NCI-H446 (cell line): ENCODE data around the gene HOXD1.

Source experiments
- DNase-seq, 2 experiments: peaks; one replicate each; lab custom pipeline; 2025; lab: John Stamatoyannopoulos, UW

The HOXD1 gene

DNA sequence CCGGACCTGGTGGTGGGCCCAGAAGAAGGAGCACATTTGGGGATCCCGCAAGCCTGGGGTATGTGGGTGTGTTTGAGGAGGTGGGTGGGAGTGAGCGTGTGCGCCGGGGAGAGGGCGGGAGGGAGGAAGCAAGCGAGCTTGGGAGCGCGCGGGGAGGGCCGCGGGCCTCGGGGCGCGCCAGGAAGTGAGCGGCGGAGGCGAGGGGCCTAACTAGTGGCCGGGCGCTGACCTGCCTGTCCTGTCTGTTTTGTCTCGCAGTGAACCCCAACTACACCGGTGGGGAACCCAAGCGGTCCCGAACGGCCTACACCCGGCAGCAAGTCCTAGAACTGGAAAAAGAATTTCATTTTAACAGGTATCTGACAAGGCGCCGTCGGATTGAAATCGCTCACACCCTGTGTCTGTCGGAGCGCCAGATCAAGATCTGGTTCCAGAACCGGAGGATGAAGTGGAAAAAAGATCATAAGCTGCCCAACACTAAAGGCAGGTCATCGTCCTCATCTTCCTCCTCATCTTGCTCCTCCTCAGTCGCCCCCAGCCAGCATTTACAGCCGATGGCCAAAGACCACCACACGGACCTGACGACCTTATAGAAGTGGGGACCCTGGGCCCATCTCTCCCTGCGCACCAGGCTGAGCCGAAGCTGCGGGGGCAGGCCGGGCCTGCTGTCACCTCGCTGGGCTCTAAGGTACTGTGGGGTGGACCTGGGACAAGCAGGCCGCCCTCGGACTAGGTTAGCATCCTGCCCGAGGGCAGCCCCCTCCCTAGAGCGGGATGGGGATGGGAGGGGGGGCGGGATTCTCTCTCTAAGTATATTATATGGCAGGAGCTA is 35.9 kb upstream of the HOXD1 start:
- peak in 1 of 2 experiments; percentile 12 for DNase-seq

DNA sequence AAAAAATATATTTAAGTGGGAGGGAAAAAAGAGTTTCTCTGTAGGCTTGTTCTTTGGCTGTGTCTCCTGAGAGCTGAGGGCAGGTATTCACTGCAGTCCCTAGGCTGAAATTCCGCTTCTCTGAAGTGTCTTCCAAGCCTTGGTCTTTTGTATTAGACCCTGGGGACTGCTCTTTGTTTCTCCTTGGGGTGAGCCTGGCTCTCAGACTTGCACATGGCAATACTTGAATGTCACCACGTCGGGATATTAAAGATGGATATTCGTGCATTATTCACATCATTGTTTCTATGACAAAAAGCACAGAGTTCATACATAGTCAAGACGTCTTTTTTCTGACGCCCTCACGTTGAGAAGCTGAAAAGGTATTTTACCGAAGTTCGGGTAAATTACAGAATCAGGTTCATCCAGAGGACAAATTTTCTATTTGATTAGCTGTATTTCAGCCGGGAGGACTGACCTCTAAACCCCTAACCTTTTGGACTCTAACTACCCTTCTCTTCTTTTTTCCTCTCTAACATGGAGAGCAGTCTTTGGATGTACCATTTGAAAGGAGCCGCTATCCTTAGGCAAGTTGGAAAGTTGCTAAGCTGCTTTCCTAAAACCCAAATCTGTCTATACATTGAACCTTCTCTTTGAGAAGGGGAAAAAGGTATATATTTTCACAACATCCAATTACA is 33.8 kb upstream of the HOXD1 start:
- DNase-seq = no peak

DNA sequence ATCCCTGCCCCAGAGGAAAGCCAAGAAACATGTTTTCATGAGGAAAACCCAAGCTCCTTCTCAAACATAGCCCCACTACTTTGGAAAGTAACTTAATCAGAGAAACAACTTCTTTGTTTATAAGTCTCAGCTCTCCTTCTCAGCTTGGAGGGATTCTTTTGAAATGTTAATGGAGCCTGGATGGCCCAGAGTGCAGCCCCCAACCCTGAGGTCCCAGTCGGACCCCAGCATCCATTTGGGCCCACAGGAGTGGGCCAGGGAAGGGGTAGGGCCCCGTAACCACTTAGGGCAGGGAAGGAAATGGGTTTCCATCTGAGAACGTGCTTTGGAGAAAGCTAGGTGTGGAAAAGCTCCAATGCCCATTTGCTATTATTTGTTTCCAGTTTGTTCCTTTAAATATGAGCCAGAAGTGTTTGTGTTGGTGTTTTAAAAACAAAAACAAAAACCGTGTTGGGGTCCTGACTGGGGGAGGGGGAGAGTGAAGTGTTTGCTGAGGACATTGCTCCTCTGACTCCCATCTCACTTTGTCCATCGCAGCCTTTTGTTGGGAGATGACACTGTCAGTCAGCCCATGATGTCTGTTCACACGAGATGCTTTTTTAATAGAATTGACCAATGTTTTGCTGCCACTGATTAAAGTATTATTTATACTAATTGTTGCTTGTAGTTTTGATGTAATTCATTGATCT is 33.0 kb upstream of the HOXD1 start:
- no peak for DNase-seq

DNA sequence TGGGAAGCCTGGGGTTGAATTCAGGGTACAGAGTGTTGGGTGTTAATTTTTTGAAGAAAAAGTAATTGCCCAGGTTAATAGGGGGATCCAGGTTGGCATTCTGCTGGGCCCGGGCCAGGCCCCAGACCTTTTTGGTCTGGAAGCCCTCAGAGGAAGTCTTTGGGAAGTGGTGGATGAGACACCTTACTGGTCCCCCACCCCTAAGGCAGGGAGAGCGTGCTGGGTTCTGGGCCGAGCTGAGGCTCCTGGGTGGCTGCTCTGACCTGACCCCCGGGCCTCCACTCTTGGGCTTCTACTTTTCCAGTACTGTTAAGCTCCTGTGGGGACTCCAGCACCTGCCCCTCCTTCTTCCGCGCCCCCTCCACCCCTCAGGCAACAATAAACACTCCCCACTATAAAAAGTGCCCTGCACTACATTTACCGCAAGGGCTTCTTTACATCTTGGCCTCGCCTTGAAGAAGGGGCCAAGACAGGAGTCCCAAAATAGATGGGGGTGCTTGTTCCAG is 32.1 kb upstream of the HOXD1 start:
- peak in 1 of 2 experiments; percentile 19 for DNase-seq

DNA sequence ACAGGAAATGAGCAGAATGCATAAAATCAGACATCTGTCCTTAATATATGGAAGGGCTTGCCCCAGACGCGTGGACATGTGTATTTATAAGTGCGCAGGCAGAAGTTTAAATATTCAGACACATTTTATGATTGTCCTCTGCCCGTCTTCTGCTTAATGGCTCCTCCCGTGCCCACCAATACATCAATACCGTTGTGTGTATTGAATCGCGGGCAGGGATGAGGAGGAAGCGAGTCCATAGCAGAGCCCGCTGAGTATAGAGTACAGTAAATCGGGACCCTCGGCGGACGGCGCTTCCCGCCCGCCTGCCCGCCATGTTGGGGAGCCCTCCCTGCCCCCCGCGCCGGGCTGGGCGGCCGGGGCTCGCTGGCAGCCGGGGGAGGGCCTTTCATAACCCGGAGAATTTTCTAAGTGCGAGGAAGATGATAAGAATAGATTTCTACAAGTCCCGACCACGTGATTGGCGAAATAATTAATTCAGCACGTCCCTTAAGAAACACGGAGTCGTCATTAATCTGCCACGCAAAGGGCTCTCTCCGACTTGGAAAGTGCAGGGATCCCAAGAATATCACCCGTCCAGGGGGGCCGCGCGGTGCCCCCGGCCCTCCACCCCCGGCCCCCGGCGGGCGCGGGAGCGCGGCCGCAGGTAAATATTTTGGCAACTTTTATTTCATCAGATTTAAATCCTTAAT is 31.5 kb upstream of the HOXD1 start, which contains the start of gene HOXD3:
TSS of gene HOXD3 (plus strand) at position 501 of the 692 bp plus-strand sequence. CDS start 11,808 bp downstream, outside the sequence.
- peak in 1 of 2 experiments; percentile 25 for DNase-seq

DNA sequence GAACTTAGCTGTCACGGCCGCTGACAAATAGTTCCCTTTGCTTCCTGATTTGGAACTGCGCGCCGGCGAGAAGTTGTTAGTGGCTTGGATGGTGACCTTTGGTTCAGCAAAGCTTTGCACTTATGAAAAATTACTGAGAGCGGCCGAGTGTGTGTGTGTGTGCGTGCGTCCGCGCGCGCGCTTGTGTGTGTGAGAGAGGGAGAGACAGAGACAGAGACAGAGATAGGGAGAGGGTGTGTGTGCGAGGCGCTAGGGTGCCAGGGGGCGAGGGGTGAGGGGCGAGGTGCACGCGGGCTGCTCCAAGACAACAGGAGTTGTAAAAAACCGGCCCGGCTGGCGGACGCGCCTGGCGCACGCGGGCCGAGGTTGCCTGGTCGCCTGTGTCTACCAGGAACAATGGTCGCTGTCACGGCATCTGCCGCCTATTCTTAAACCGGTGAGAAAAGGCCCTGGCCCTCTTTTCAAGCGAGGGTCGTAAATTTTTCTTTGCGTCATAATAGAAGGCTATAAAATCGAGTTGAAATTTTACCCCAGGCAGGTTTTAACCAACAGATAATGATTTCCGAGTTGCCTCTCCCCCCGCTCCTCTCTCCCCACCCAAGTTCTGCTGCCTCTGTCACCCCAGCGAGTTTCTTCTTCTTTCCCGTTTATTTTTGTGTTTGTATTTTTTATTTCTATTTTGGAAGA is 30.8 kb upstream of the HOXD1 start:
- peak in 1 of 2 experiments; percentile 55 for DNase-seq

DNA sequence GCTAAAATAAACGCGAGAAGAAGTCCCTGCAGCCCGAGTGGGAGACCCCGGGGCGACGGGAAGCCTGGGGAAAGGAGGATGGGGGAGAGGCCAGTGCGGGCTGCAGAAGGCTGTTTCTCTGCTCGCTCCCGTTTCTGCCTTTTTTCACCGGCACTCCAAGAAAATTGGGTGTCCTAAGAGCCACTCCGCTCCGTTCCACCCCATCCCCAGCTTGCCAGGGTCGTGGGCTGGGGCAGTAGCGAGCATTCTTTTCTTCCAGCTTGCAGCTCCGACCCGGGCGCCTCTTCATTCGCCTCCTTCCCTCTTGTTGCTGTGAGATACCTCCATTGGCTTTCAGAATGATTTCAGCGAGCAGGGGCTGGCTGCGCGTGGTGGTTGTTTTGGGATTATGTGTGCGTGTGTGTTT is 30.3 kb upstream of the HOXD1 start:
- DNase-seq = peak in 1 of 2 experiments; percentile 31

DNA sequence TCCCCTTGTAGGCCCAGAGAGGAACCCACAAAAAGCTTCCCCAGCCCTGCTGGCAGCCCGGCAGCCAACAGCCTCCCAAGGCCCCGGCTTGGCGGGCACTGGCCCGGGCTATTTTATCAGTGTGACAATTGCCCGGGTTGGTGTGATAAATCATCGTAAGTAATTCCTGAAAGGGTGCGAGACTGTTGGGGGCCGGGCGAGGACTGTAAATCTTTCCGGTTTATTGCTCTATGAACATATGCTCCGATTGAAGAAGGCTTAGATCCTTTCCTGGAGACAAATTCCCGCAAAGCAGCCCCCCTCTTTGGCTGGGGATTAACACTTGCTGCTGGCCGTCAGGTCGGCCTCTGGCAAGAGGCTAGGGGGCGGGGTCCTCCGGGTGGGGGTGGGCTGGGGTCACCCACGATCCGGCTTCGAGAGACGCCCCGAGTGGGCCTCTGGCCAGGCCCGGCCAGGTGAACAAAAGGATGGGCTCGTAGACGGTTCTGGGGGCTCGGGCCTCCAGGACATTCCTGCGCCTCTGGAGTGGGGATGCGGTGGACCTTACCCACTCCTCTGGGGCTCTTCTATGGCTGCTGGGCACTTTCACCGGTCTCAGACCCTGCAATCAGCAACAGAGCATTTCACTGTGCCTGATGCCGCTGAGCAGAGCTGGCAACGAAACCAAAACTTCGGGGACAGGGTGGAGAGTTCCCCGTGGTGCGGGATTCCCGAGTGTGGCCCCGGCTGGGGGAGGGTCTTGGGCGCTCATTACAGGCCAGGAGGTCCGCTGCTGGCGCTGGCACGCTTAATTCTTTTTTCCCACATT is 29.4 kb upstream of the HOXD1 start:
- DNase-seq = peak in 1 of 2 experiments; percentile 19

DNA sequence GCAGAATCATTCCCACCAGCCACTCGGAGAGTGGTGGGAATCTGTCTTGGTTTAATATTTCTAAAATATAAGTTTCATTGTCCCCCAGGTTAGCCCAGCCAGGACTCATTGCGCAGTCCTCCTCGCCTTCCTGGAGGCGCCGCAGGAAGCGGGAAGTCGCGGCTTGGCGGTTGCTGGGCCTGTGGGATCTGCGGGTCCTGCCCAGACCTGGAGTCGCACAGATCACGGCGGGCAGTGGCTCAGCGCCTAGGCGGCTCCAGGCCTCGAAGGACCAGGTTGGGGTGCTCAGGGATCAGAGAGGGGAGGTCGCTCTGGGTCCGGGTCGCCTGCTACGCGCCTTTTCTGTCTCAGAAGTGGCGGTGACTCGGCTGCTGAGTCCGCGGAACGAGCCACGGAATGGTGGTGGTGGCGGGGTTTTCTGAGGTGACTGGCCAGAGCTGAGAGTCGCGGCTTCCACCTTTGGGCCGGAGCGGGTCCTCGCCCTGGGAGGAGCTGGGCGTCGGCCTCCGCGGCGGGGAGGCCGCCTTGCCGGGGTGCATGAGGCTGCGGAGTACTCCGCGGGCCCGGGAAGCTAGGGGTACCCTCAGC is 28.7 kb upstream of the HOXD1 start:
- no peak for DNase-seq

DNA sequence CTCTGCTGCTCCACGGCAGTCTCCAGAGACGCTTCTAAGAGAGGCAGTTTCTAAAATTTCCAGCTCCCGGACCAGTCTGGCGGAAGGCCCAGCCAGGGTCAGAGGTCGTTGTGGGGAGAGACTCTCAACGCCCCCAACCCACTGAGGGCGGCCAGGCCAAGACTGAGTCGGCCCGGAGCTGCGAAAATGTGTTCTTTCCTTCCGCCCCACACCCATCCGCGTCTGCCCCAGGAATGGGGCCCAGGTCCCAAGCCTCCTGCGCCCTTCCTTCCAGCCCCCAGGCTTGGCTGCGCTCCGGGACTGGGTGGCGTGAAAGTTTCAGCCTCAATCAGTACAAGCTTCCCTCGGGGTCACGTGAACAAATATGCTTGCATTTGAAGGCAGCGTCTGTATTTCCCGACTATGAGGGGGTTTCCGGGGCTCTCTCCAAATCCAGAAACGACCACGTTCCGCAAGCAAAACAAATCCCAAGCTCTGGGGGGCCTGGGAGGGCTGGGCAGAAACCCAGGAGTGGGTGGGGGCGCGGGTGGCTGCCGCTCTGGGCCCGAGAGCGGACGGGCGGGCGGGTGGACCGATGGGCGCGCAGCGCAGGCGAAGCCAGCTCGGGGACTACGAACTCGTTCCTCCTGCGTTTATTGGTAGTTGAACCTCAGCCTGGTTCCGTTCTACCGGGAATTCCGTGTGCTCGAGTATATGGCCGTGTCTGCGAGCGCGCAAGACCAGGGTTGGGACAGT is 28.1 kb upstream of the HOXD1 start:
- no peak for DNase-seq

DNA sequence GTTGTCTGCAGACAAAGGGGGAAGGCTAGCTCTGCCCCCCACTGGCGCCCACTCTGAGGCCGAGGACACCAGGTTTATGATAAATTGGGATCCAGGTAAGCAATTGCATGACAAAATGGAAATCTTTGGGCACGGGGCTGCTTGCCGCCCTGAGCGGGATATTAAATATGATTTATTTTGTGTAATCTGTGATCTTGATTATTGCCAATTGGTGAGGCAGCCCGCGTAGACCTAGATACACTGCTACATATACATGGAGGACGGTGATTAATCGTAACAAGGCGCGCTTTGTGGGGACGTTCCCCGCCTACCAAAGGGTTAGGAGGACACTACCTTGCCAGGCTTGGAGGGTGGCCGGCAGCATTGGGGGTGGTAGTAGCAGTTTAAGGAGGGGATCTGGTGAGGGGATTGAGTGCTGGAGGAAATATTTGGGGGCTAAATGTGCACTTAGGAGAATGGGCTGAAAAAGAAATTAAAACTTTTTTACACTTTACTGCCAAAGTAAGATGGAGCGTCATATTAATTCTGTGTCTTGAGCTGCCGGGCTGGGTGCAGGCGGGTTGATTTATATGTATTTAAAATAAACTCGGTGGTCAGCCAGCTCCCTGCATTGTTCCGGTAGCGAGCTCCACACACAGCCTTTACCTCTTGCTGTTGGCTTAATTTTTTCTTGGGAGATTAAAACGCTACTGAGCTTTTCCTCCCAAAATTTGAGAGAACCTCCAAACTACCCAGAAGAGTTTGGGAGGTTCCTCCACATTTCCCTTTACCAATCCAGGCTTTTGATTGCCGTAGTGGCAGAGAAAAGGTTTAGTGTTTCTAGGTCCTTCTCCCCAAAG is 27.3 kb upstream of the HOXD1 start:
- no peak for DNase-seq

DNA sequence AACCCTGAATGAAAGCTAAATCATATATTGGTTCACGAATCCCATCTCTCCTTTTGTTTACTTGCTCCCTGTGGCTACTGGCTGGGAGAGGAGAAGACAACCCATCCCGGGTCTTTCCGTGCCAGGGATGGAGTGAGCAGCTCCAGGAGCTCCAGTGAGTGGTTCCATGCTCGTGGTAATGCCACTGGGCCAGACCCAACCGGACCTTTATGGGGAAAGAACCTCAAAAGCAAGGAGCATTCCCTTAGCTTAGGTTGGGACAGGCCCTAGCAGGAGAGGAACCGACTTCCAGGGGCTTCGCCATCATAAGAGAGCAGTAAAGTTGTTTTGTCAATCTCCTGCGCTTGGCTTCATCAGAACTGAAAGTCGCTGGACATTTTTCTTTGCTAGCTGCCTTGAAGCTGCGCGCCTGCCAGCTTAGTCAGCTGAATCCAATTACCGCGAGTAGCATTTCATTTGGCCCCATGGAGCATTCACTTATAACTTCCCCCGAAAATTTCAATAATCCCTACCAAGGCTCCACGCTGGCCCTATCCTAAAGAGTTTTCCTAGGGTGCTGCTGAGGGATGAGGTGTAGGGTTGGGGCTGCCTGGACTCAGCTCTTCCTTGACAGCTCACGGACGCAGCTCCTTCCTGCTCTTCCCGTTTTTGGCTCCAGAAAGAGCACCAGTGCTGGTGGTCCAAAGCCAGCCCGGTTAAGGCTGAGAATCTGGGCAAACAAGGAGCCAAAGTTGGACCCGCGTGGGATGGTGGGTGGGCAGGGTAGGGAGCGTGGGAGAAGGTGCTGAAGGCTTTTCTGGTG is 26.4 kb upstream of the HOXD1 start:
- DNase-seq = no peak

DNA sequence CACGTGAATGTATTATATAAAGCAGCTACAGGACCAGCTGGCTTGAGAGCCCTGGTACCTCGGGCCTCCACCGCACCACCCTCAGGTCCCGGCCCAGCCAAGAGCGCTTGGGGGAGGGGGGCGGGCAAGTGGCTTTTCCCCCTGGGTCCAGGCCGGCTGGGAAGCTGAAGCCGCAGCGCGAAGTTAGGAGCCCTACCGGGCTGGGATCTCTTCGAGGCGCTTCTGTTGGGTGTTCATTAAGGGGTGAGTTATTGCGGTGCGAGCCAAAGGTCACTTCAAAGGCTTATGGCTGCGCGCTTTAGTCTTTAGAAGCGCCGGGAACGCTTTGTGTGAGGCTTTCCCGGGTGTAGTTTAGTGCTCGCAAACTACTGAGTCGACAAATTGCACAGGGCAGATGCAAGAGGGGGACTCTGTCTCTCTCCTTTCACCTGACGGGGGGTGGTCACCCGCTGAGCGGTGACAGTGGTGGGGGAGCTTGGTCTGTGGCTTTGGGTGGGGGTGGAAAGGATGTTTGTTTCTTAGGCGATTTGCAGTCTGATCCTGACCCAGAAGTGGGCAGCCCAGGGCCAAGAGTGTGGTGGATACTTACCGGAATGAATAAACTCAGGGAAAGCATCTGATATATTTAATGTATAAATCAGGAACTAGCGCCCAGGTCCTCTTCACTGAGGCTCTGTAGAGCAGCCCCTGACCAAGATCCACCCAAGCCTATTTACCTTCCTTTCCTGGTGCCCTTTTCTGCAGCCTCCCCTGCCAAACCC is 25.4 kb upstream of the HOXD1 start:
- no peak for DNase-seq

DNA sequence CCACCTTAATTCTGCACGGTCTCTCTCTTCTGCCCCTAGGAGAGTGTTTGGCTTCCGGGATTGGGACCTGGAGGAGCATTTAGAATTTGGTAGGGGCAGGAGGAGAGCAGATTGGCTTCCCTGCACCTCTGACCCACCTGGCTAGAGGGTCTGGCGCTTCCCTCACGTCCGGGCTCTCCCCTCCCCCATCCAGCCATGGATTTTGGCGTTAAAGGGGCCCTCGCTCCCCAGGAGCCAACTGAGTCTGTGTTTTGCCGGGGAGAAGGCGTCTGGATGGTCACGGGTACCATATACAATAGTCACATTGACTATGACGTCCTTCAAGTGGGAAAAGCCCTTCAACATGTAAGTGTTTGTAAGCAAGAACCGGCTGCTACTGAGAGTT is 24.8 kb upstream of the HOXD1 start:
- no peak for DNase-seq

DNA sequence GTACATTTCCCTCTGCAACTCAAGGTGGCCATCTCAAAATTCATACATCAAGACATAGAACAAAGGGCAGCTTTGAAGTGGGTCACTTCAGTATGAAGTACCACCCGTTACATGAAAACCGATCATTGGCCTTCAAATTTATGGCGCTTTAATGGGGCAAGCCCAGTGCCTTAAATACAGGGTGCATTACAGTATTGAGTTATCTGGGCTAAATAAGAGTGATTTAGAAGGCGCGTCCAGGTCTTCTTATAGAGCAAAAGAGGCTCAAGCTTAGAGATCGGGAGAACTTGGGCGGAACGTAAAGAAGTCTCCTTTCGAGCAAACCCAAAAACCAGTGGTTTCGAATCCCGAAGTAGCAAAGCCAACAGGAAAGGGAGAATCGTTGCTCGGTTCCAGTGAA is 24.3 kb upstream of the HOXD1 start:
- DNase-seq = no peak

DNA sequence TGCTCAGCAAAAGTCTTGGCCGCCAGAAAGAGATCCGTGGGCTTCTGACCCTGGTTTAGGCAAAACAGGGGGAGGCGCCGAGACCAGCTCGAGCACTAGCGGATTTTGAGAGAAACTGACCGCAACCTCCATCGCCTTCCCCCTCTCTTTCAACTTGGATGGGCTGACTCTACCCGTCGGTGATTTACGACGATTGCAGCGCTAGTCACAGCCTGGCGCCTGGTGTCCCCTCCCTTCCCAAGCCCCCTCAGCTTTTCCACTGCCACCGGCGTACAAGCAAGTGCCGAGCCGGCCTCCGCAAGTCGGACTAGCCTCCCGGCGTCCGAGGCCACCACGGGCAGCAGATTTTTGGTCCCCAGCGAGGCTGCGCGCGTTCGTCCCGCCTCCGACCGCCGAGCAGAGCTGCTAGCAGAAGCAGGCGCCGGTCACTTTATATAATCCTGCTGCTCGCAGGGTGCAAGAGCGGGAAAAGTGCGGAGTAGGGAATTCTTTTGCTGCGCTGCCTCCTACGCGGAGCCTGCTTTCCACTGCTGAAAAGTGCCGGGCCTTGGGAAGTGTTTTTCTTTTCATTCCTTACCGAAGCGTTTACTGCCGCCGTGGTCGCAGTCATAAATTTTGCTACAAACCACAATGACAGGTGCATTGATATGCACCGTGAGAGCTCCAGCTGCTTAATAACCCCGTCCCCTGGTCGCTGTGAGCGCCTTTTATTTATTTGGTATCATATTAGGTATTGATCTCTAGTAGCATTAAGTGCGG is 23.7 kb upstream of the HOXD1 start:
- DNase-seq = no peak
